NT2/D1 (cell line): ENCODE data around the gene PDGFC.

ENCODE experiments used
- YY1 ChIP-seq: IDR thresholded peaks from 2 replicates; pipeline ENCODE4 v1.6.1; 2011; ENCODE audit not compliant: insufficient read length, insufficient read depth
- ZNF274 ChIP-seq: IDR thresholded peaks from 2 replicates; pipeline ENCODE4 v1.6.1; 2011; ENCODE audit warnings: mild to moderate bottlenecking, low read depth, low read length

DNA sequence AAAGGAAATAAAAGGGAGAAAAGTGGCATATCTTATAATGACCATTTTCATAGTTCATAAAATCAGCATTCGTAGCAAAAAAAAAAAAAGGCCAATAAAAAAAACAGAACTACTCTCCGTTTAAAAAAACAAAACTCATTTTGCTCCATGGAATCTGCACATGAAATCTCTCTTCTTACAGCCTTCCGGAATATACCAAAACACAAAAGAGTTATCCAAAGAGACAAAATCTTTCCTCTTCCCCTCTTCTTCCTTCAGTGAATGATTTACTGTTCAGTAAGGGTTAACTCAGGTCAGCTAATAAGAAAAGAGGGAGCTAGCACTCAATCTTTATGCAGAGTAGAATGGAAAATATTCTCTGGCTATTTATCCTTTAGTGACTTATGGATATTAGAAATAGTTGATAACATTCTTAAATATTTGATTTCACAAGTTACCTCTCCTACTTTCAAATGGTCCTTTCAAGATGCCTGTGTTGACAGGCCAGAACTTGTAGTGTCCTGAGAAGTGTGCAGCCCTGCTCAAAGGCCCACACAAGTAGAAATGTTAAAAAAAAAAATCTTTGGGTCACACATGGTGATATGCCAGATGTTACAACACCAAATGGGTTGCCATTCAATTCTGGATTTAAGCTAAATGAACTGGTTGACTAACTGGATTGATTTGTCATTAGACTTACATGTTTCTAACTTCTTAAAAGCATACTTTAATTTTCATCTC, 42.1 kb downstream of the PDGFC start:
- TF ChIP-seq ZNF274 (no peak), YY1 (no peak)
